HG02981 (cell line): ENCODE data around the gene IDH1.
A peak's percentile ranks its signal among the peaks of the same experiment; 100 is the strongest.
"Not testable (repeated sequence)": the region's sequence is repeated elsewhere in the genome, so short reads cannot be mapped to it uniquely, and the experiment has no call there.

Experiments used
- ATAC-seq: cut with Tn5 transposase; IDR thresholded peaks from one replicate; pipeline ENCODE4 v1.9.1; 2021; ENCODE audit warnings: mild to moderate bottlenecking, moderate library complexity; ENCODE audit not compliant: unreplicated experiment

Gene IDH1

DNA sequence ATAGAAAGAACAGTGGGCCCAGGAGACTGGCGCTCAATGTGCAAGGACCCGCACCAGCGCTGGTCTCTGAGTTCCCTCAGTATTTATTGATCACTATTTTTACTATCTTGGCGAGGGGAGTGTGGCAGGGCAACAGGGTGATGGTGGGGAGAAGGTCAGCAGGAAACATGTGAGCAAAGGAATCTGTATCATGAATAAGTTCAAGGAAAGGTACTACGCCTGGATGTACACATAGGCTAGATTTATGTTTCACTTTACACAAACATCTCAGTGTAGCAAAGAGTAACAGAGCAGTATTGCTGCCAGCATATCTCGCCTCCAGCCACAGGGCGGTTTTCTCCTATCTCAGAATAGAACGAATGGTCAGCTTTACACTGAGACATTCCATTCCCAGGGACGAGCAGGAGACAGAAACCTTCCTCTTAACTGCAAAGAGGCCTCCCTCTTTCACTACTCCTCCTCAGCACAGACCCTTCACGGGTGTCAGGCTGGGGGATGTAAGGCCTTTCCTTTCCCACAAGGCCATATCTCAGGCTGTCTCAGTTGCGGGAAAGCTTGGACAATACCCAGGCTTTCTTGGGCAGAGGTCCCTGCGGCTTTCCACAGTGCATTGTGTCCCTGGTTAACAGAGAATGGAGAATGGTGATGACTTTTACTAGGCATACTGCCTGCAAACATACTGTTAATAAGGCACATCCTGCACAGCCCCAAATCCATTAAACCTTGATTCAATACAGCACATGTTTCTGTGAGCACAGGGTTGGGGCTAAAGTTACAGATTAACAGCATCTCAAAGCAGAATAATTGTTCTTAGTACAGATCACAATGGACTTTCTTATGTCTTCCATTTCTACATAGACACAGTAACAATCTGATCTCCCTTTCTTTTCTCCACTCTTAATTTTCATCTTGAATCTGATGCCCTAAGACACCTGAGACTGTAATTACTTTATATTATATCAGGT, 2.3 kb upstream of the IDH1 start:
- not testable (repeated sequence) for ATAC-seq

DNA sequence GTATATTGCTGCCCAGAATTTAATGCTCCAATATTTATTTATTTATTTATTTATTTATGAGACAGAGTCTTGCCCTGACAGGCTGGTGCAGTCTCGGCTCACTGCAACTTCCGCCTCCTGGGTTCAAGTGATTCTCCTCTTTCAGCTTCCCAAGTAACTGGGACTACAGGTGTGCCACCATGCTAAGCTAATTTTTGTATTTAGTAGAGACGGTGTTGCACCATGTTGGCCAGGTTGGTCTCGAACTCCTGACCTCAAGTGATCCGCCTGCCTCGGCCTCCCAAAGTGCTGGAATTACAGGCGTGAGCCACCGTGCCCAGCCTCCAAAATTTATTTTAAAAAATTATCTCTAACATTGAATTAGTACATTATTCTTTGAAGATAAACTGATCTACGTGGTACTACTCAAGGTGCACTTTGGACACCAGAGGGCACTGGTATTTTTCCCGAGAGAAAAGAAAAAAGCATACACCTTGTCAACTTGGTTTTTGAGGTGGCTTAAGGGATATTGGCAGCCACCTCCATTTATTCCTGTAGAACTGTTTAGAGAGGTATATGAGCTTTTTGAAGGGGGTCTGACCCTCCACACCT, 1.4 kb upstream of the IDH1 start:
- no peak for ATAC-seq

GRCh38 chr2:208255557-208256106, 761 bp upstream of the IDH1 start:
- peak; percentile 4 for ATAC-seq

GRCh38 chr2:208254118-208254870, 577 bp downstream of the IDH1 start:
- peak; percentile 72 for ATAC-seq

GRCh38 chr2:208253600-208254117, 1.2 kb downstream of the IDH1 start:
- ATAC-seq, result no peak

GRCh38 chr2:208252716-208253492, 2.0 kb downstream of the IDH1 start:
- no peak for ATAC-seq

GRCh38 chr2:208251098-208251497, 3.8 kb downstream of the IDH1 start:
- ATAC-seq, result no peak

DNA sequence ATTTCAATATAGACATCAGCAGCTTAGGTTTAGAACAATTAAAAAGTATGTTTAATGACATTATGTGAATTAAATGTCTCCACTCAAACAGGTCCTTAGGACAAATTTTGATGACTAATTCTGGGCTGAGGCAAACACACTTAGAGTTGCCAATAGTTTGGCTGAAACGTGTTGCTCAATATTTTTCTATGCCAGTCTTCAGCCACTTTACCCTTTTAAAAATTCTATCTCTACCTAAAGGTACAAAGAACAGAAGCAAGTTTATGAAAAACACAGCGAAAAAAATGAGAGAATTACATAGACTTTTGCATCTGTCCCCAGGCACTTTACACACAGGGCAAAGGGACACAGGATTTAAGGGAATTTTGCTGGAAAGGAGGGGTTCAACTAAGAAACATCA, 4.5 kb downstream of the IDH1 start:
- ATAC-seq, result no peak

DNA sequence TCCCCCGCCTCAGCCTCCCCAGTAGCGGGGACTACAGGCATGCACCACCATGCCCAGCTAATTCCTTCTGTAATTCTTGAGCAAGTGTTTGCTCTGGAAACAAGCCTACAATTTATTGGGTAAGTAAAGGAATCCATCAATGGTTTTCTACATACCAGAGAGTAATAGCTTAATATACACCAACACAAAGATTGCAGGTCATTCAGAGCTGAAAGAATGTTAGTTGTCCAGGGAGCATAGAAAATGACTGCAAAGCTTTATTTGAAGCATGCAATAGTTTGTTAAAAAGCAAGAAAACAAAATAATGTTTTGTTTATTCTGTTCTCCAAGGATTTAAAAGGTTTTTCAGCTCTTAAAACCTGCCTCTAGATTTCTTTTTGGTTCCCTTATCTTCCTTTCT, 5.6 kb downstream of the IDH1 start:
- no peak for ATAC-seq

- no peak for ATAC-seq
Observed at GRCh38 chr2:208248601-208249000, 6.3 kb downstream of the IDH1 start.

DNA sequence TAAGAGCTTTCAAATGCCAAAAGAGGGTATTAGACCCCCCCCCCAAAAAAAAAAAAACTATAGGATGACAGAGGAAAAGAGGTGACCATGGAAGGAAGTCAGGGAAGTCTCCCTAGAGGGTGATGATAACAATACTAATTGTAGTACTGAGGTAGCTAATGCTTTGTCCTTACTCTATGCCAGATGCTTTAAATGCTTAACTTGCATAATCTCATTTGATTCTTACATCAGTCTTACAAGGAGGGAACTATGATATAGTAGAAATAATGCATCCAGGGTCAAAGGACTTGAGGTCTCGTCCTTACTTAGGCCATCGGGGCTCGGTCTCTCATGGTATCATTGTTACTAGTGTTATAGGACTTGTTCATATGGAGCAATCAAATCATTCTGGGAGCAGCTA, 9.1 kb downstream of the IDH1 start:
- no peak for ATAC-seq

- ATAC-seq, result no peak
Observed at GRCh38 chr2:208244422-208244821, 10.4 kb downstream of the IDH1 start.

DNA sequence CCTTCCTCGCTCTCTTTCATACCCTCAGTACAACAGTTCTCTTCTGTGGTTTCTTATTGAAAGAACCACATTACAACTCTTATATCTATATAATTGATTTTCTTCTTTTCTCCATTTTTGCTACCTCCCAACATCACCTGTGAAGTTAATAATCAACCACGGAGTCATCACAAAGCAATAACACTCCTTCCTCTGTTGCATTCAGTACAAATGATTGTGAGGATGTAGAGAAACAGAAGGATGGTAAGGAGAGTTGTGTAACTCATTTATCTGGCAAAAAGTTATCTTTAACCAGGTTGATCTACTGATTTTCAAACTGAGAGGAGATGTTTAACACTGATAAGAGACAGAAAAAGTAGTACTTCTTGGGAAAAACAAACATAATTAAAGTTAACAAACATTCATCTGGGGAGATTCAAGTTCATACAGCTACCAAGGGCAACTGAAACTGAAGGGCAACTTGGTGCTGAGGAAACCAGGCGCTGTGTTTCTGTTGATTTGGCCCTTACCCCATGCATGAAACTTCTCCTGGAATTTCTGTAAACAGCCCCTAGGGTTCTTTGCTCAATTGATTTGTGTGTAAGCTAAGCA, 14.2 kb downstream of the IDH1 start:
- ATAC-seq, result no peak

GRCh38 chr2:208239770-208240493, 14.9 kb downstream of the IDH1 start:
- ATAC-seq, result no peak

DNA sequence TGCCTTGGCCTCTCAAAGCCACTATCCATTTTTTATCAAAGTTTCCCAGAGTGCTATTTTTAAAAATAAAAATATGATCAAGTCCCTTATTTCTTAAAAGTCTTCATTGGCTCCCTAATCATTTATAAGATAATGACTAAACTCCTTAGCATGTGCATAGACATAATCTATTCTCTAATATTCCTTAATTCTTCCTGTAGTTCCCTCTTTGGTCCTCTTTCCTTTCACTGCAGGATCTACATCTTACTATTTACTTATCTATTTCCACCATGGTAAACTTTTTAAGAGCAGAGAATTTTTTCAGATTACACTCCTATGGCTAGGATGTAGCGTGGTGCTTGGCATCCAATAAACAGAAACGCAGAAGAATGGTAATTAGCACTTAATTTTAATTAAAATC, 19.0 kb downstream of the IDH1 start:
- ATAC-seq, result no peak

GRCh38 chr2:208234786-208235185, 20.1 kb downstream of the IDH1 start:
- no peak for ATAC-seq

GRCh38 chr2:208228476-208228875, 26.4 kb downstream of the IDH1 start:
- ATAC-seq, result no peak

DNA sequence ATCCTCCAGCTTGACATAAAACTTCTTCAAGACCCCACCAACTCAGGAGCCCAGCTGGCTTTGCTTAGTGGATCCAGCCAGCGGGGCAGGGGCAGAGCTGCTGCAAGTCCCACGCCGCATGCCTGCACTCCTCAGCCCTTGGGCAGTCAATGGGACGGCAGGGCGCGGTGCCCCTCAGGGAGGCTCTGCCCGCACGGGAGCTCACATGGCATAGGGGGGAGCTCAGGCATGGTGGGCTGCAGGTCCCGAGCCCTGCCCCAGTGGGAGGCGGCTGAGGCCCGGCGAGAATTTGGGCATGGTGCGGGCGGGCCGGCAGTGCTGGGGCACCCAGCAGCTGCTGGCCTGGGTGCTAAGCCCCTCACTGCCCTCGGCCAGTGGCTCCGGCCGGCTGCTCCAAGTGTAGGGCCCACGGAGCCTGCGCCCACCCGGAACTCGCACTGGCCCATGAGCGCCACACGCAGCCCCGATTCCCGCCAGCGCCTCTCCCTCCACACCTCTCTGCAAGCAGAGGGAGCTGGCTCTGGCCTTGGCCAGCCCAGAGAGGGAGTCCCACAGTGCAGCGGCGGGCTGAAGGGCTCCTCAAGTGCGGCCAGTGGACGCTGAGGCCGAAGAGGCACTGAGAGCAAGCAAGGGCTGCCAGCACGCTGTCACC, 27.2 kb downstream of the IDH1 start:
- no peak for ATAC-seq

- ATAC-seq, result no peak
Observed at GRCh38 chr2:208224802-208225201, 30.1 kb downstream of the IDH1 start.
